CD14-positive monocyte (primary cell): ENCODE results near the gene GRID2. TPM values are rescaled to one million over a fixed set of nuclear protein-coding genes. Genes with fewer than 3 reads are reported as not detected.

ENCODE experiments used
- DNase-seq, 3 donors: peaks; one replicate each; pipeline ENCODE4 v3.0.0-alpha.2; 2011 to 2022
- H2AFZ ChIP-seq: 2 replicates; pipeline ENCODE4 v1.6.0; 2012; ENCODE audit warnings: mild to moderate bottlenecking, low read depth, low read length, inconsistent platforms; ENCODE audit not compliant: insufficient read depth, poor library complexity, severe bottlenecking
- H3K27ac ChIP-seq, 2 donors: 1 replicate in 1 of 2; 2 replicates in 1 of 2; pipeline ENCODE4 v1.5.1; 2012 to 2013; ENCODE audit warnings: low read length in 2 of 2, control low read depth in 1 of 2, inconsistent platforms in 1 of 2, low read depth in 1 of 2, mild to moderate bottlenecking in 1 of 2
- H3K27me3 ChIP-seq, 2 donors: one replicate each; pipeline versions ENCODE4 v1.6.0 to v1.6.1; 2011 to 2013; ENCODE audit warnings: low read length in 2 of 2; ENCODE audit not compliant: control insufficient read depth in 2 of 2, insufficient read depth in 2 of 2
- H3K36me3 ChIP-seq, 2 donors: replicated peaks in 1 of 2; 1 replicate in 1 of 2; 2 replicates in 1 of 2; pipeline versions ENCODE4 v1.5.1 to v1.6.1; 2012 to 2013; ENCODE audit warnings: low read length in 2 of 2, control low read depth in 1 of 2, inconsistent platforms in 1 of 2, mild to moderate bottlenecking in 1 of 2; ENCODE audit not compliant: insufficient read depth in 2 of 2, control insufficient read depth in 1 of 2
- H3K4me1 ChIP-seq, 2 donors: 1 replicate in 1 of 2; 2 replicates in 1 of 2; pipeline versions ENCODE4 v1.5.1 to v1.6.1; 2012 to 2013; ENCODE audit warnings: low read length in 2 of 2, control low read depth in 1 of 2, inconsistent platforms in 1 of 2, mild to moderate bottlenecking in 1 of 2, moderate library complexity in 1 of 2; ENCODE audit not compliant: insufficient read depth in 2 of 2, control insufficient read depth in 1 of 2
- H3K4me2 ChIP-seq: replicated peaks from 2 replicates; pipeline ENCODE3; 2012; ENCODE audit warnings: low read length, moderate library complexity, mild to moderate bottlenecking; ENCODE audit not compliant: poor library complexity, severe bottlenecking; ENCODE audit errors: extremely low read depth
- H3K4me3 ChIP-seq, 3 experiments: fragments of 200-600 bp in 1 of 3; sonication (generic) in 1 of 3; replicated peaks in 1 of 3; 1 replicate in 2 of 3; 2 replicates in 1 of 3; pipeline ENCODE4 v1.5.1; 2011 to 2013; ENCODE audit warnings: low read length in 3 of 3, mild to moderate bottlenecking in 3 of 3, control low read depth in 2 of 3, low read depth in 2 of 3, inconsistent platforms in 1 of 3, moderate library complexity in 1 of 3
- H3K79me2 ChIP-seq: 2 replicates; pipeline ENCODE4 v1.6.0; 2012; ENCODE audit warnings: mild to moderate bottlenecking, control low read depth, inconsistent platforms, low read length, moderate library complexity; ENCODE audit not compliant: insufficient read depth
- H3K9ac ChIP-seq: 2 replicates; pipeline ENCODE4 v1.6.0; 2017; ENCODE audit warnings: low read length, mild to moderate bottlenecking; ENCODE audit not compliant: insufficient read depth, poor library complexity, severe bottlenecking
- H3K9me3 ChIP-seq, 2 donors: replicated peaks in 1 of 2; 1 replicate in 1 of 2; 2 replicates in 1 of 2; pipeline versions ENCODE4 v1.5.1 to v1.6.1; 2012 to 2013; ENCODE audit warnings: low read length in 2 of 2, control low read depth in 1 of 2; ENCODE audit not compliant: control insufficient read depth in 1 of 2, insufficient read depth in 1 of 2
- H4K20me1 ChIP-seq: 2 replicates; pipeline ENCODE4 v1.6.0; 2012; ENCODE audit warnings: mild to moderate bottlenecking, low read length, control low read depth, moderate library complexity; ENCODE audit not compliant: insufficient read depth
- H3K27ac Mint-ChIP-seq, 7 donors: one replicate each; pipeline ENCODE4 v1.8.0; 2020; ENCODE audit warnings: mild to moderate bottlenecking in 7 of 7, mixed read lengths in 7 of 7, moderate library complexity in 6 of 7, inconsistent platforms in 2 of 7
- H3K27me3 Mint-ChIP-seq, 3 donors: one replicate each; pipeline ENCODE4 v1.8.0; 2021 to 2022; ENCODE audit warnings: low read depth in 3 of 3, mild to moderate bottlenecking in 3 of 3, mixed read lengths in 3 of 3, moderate library complexity in 3 of 3, inconsistent platforms in 1 of 3
- H3K36me3 Mint-ChIP-seq, 2 donors: one replicate each; pipeline ENCODE4 v1.8.0; 2020; ENCODE audit warnings: mixed read lengths in 2 of 2, inconsistent platforms in 1 of 2, mild to moderate bottlenecking in 1 of 2
- H3K4me1 Mint-ChIP-seq: one replicate; pipeline ENCODE4 v1.8.0; 2020; ENCODE audit warnings: mild to moderate bottlenecking, mixed read lengths
- H3K4me3 Mint-ChIP-seq, 2 donors: one replicate each; pipeline ENCODE4 v1.8.0; 2020; ENCODE audit warnings: mild to moderate bottlenecking in 2 of 2, mixed read lengths in 2 of 2, moderate library complexity in 1 of 2
- H3K9me3 Mint-ChIP-seq, 7 donors: one replicate each; pipeline ENCODE4 v1.8.0; 2020 to 2022; ENCODE audit warnings: mixed read lengths in 7 of 7, mild to moderate bottlenecking in 6 of 7, moderate library complexity in 6 of 7, inconsistent platforms in 2 of 7
- WGBS: methylation state at CpG from one replicate; pipeline ENCODE4 v1.1.5; 2013; ENCODE audit warnings: missing lambda C conversion rate; ENCODE audit not compliant: insufficient coverage; 5-methylcytosine and 5-hydroxymethylcytosine counted together
- intact Hi-C, 2 donors: fragments of 100-400 bp; cut with micrococcal nuclease; formaldehyde crosslinking; loops; one replicate each; pipeline versions ENCODE4 v1.15.0 to v1.15.1; 2023
- polyA plus RNA-seq, 3 donors: library from polyadenylated mRNA; depleted of rRNA in 1 of 3; unstranded in 2 of 3; stranded (reverse) in 1 of 3; fragments of 300-500 nt in 2 of 3; fragments of >200 nt in 1 of 3; fragmentation: Illumina TruSeq in 2 of 3; gene quantifications; 1 replicate in 2 of 3; 2 replicates in 1 of 3; pipeline ENCODE4 v1.2.3, GENCODE V29; 2012 to 2021
- TF ChIP-seq, protein P1 (sequence below): fragments of 200-600 bp; IDR thresholded peaks from one replicate; pipeline ENCODE4 v1.8.0; 2022; ENCODE audit warnings: antibody characterized with exemption, mild to moderate bottlenecking

The GRID2 gene
- polyA plus RNA-seq, 3 donors: not detected

DNA sequence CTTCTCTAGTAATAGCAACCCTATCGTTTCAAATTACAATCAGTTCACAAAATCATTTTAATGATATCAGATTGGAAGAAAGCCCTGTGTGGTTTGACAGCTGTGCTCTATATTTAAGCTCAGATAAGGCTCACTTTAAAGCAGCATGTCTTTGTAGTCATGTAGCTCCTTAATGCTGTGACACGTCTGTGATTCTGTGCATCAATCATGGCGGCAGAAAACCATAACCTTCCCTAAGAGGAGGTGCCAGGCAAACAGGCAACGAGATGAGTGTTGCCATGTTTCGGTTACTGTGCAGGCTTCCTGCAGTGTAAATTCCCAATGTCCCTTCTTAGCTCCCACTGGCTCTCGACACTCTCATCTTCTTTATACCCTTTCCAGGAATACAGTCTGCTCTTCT, 212.7 kb downstream of the GRID2 start:
- Histone ChIP-seq H3K4me1 (no peaks in the 10 kb centered on the region), H4K20me1 (no peaks in the 10 kb centered on the region), H2AFZ (no peak overlapping the region), H3K36me3 (no peaks in the 10 kb centered on the region), H3K79me2 (no peaks in the 10 kb centered on the region), H3K27ac (no peak overlapping the region), H3K4me2 (no peak overlapping the region), H3K27me3 (no peaks in the 10 kb centered on the region), H3K4me3 (no peak overlapping the region), H3K9me3 (no peaks in the 10 kb centered on the region), H3K9ac (no peak overlapping the region)
- H3K9me3 Mint-ChIP-seq: peaks cover 0 to 3% (median 0%) of the 10 kb centered on the region in 7 donors
- WGBS: 83% methylated on average over 3 of the region's 6 CpGs
- intact Hi-C loops: no loop called here
- no peak overlapping the region for H3K4me3 Mint-ChIP-seq
- H3K27ac Mint-ChIP-seq: no peak overlapping the region
- no peaks in the 10 kb centered on the region for H3K27me3 Mint-ChIP-seq
- TF ChIP-seq, protein P1, sequence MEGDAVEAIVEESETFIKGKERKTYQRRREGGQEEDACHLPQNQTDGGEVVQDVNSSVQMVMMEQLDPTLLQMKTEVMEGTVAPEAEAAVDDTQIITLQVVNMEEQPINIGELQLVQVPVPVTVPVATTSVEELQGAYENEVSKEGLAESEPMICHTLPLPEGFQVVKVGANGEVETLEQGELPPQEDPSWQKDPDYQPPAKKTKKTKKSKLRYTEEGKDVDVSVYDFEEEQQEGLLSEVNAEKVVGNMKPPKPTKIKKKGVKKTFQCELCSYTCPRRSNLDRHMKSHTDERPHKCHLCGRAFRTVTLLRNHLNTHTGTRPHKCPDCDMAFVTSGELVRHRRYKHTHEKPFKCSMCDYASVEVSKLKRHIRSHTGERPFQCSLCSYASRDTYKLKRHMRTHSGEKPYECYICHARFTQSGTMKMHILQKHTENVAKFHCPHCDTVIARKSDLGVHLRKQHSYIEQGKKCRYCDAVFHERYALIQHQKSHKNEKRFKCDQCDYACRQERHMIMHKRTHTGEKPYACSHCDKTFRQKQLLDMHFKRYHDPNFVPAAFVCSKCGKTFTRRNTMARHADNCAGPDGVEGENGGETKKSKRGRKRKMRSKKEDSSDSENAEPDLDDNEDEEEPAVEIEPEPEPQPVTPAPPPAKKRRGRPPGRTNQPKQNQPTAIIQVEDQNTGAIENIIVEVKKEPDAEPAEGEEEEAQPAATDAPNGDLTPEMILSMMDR: no peak
- no peaks in the 10 kb centered on the region for H3K36me3 Mint-ChIP-seq
- H3K4me1 Mint-ChIP-seq: no peaks in the 10 kb centered on the region
- DNase-seq: no peak

DNA sequence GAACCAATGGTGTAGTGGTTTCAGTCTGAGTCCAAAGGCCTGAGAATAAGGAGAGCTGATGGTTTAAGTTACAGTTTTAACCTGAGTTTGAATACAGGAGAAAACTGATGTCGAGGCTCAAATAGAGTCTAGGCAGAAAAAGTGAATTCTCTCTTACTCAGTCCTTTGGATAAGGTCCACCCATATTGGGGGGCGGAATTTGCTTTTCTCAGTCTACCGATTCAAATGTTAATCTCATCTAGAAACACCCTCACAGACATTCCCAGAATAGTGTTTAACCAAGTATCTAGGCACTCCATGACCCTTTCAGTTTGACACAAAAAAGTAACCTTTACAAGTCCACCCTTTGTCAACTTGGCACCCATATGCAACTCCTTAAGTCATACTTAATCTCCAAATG, 216.0 kb downstream of the GRID2 start:
- TF ChIP-seq, protein P1: no peak
- intact Hi-C loops: no loop called here

More for the DNA sequence above, 216.0 kb downstream of the GRID2 start:
- H3K9me3 ChIP-seq: no peaks in the 10 kb centered on the region
- DNase-seq: no peak
- H3K36me3 Mint-ChIP-seq: no peaks in the 10 kb centered on the region
- H3K9me3 Mint-ChIP-seq: peaks cover 0 to under 1% (median 0%) of the 10 kb centered on the region in 7 donors
- no peak overlapping the region for H3K27ac Mint-ChIP-seq
- no peak overlapping the region for H3K4me3 Mint-ChIP-seq
- 86% methylated on average over 1 of the region's 3 CpGs for WGBS
- no peak overlapping the region for H3K27ac ChIP-seq
- no peaks in the 10 kb centered on the region for H3K4me1 Mint-ChIP-seq
- no peaks in the 10 kb centered on the region for H3K27me3 Mint-ChIP-seq
- H4K20me1 ChIP-seq: no peaks in the 10 kb centered on the region
- H3K4me2 ChIP-seq: no peak overlapping the region
- no peak overlapping the region for H3K9ac ChIP-seq
- H2AFZ ChIP-seq: no peak overlapping the region
- no peak overlapping the region for H3K4me3 ChIP-seq
- no peaks in the 10 kb centered on the region for H3K36me3 ChIP-seq
- H3K27me3 ChIP-seq: no peaks in the 10 kb centered on the region
- no peaks in the 10 kb centered on the region for H3K79me2 ChIP-seq
- H3K4me1 ChIP-seq: no peaks in the 10 kb centered on the region
